GM19099 (cell line): ENCODE data around the gene NME1.

ENCODE experiments used
- POLR2A ChIP-seq: IDR thresholded peaks from 3 replicates; pipeline ENCODE4 v1.6.1; 2011; ENCODE audit warnings: low read depth; ENCODE audit not compliant: insufficient read length; ENCODE audit errors: extremely low read depth

Gene NME1

DNA sequence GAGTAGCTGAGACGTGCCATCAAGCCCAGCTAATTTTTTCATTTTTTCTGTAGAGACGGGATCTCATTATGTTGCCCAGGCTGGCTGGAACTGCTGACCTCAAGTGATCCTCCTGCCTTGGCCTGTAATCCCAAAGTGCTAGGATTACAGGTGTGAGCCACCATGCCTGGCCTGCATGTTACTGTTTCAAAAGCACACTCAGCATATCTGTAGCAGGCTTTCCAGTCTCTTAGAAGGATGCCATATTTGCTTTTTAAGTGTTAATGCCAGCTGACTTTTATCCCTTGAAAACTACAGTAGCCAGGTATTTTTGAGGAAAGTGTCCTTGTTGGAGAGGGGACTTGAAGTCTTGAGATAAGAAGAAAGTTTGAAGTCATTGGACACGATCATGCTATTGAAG is 17.4 kb upstream of the NME1 start:
- no peak for TF ChIP-seq POLR2A

DNA sequence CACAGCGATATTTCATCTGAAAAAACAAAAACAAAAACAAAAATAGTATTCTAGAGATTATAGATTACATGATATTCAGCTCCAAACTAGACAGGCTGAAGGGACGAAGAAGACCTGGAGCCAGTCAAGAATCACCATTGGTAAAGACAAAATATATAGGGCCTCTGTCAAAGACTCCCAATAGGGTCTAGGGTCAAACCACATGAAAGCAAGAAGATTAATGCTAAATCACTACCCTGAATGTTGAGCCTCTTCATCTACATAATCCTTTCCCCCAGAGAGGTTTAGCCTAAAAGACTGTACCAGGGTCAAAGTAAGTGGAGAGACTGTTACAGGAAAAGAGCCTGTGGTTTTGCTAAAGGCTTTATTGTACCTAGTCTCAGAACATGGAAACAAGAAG is 10.8 kb upstream of the NME1 start:
- no peak for TF ChIP-seq POLR2A

DNA sequence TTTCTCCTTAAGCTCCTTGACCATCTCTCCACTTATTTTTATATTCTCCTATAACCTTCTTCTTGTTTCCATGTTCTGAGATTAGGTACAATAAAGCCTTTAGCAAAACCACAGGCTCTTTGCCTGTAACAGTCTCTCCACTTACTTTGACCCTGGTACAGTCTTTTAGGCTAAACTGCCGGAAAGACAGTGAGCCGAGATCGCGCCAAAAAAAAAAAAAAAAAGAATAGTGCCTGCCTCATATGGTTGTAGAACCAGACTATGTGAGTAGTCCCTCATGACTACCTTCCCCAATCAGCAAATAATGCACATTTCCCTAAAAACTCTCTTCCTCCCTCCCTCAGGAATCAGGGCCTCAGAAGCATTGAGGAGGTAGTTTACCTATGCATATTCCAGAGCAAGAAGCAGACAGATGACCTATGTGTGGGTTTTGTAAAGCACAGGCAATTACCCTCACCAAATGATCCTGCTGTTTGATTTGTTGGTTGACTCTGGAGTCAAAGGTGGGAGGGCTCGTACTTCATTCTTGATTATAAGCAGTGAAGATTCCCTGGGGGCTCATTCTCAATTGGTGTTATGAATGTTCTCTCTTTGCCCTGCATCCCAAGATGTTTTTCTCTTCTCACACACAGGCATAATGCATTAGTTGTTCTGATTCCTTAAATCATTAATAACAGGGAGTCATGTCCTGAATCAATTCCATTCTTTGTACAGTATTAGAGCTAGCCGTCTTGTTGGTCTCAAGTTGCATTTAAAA is 8.9 kb upstream of the NME1 start:
- no peak for TF ChIP-seq POLR2A

DNA sequence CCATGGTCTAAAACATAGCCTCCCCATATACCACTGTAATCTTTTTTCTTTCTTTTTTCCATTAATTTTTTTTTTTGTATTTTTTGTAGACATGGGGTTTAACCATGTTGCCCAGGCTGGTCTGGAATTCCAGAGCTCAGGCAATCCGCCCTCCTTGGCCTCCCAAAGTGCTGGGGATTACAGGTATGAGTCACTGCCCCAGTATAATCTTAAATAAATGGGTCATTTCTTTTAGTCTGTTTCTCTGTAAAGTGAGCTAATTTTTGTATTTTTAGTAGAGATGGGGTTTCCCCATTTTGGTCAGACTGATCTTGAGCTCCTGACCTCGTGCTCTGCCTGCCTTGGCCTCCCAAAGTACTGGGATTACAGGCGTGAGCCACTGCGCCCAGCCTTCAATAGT is 5.7 kb upstream of the NME1 start:
- TF ChIP-seq POLR2A, result no peak

DNA sequence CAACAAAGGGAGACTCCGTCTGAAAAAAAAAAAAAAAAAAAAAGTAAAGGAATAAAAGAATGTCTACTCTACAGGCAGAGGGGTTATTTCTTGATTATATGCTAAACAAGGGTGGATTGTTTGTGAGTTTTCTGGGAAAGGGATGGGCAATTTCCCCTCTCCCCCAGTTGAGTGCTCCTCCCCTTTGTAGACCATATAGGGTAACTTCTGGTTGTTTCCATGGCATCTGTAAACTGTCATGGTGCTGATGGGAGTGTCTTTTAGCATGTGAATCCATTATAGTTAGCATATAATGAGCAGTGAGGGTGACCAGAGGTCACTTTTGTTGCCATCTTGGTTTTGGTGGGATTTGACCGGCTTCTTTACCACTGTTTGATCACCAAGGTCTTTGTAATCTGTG is 4.2 kb upstream of the NME1 start:
- no peak for TF ChIP-seq POLR2A

DNA sequence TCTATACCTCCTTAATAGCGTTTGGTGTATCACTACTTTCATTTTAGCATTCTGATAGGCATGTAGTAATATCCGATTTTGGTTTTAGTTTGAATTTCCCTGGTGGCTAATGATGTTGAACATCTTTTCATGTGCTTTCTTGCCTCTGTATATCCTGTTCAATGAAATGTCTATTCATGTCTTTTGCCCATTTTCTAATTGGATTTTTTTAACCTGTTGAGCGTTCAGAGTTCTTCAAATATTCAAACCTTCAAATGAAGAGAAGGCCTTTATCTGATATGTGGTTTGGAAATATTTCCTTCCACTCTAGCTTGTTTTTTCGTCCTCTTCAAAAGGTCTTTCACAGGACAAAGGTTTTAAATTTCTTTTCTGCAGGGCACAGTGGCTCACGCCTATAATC is 2.4 kb upstream of the NME1 start:
- TF ChIP-seq POLR2A, result no peak

DNA sequence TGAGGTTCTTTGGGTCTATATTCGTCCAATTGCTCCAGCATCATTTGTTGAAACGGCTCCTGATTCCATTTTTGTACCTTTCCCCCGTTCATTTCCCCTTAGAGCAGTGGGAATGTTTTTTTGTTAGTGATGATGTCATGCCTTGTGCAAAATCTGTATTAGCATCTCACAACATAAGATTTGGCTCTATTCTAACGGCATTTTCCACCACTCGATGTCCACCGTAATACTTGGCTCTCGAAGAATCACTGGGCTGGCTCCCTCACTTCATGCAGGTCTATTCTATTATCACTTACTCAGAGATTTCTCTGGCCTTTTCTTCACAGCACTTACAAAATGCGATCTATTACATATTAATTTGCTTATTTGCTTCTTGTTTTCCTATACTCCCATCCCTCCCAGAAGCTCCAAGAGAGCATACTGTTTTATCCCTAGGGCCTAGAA is 571 bp upstream of the NME1 start:
- no peak for TF ChIP-seq POLR2A

DNA sequence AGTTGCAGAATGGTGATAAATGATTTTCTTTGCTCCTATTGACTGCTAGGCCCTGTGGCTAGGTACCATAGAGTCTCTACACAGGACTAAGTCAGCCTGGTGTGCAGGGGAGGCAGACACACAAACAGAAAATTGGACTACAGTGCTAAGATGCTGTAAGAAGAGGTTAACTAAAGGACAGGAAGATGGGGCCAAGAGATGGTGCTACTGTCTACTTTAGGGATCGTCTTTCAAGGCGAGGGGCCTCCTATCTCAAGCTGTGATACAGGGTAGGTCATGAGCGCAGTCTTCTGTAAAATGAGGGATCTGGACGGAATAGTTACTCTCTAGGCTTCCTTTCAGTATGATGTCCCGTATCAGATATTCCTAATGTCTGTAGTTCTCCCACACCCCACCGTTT is 817 bp downstream of the NME1 start:
- TF ChIP-seq POLR2A, result no peak

DNA sequence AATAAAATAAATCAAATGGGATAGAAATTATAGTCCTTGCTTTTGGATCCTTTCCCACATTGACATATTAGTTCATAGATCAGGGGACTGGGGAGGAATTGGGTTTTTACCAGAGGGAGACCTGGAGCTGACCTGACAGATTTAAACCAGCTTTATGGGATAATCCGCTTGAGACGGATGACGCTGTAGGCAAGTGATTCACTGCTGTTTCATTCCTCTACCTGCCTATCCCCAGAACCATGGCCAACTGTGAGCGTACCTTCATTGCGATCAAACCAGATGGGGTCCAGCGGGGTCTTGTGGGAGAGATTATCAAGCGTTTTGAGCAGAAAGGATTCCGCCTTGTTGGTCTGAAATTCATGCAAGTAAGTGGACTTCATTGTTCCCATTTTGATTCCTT is 2.1 kb downstream of the NME1 start:
- TF ChIP-seq POLR2A, result no peak

DNA sequence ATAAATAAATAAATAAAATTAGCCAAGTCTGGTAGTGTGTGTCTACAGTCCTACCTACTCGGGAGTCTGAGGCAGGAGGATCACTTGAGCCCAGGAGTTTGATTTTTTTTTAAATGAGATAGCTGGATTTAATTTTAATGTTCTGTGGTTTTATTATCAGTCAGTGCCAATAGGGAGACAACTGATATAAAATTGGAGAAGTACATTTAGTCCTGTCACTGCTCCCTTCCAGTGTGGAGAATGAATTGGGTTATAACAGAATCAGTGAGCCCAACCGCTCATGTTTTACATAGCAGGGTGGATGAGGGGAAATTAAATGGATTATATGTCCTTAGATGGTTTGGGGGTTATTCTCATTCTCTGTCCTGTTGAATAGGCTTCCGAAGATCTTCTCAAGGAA is 6.2 kb downstream of the NME1 start:
- no peak for TF ChIP-seq POLR2A

DNA sequence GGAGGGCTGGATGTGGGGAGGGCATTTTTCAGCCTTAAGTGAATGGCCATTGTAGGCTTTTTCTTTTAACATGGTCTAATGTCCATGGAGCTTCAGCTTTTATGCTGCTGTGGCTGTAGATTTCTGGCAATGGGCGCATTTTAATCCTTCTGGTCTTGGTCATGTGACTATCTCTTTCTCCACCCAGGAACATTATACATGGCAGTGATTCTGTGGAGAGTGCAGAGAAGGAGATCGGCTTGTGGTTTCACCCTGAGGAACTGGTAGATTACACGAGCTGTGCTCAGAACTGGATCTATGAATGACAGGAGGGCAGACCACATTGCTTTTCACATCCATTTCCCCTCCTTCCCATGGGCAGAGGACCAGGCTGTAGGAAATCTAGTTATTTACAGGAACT is 8.2 kb downstream of the NME1 start:
- TF ChIP-seq POLR2A, result no peak

DNA sequence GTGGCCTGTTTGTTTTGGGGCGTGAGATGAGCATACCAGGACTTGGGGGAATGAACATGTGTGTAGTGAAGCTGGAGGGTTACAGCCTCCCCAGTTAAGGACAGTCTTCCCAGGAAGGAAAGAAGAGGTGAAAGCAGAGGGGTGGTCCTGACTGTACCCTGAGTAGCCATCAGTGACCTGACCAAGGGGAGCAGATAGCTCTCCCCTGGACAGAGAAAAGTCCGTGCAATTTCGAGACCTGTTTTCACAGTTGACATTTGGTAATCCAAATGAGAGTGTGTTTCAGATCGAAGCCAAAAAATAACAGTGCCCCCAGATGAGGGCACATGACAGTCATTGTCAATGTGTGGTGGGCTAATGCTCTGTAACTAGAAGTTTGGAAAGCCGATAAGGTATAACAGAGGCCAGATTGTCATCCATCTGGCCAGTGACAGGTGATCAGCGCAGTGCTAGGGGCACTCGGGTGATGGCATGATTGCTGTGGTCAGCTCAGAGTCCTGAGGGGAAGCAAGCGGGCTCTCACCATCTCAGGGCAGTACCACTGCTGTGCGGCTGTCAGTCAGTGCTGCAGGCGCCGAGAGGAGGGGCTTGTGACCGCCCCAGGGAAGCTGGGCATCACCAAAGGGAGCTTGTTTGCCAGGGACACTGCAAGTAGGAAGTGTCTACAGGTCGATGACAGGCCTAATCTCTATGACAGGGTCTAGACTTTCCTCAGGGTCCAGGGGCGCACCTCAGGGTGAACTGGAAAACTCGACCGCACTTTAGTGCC is 11.7 kb downstream of the NME1 start:
- TF ChIP-seq POLR2A, result no peak

DNA sequence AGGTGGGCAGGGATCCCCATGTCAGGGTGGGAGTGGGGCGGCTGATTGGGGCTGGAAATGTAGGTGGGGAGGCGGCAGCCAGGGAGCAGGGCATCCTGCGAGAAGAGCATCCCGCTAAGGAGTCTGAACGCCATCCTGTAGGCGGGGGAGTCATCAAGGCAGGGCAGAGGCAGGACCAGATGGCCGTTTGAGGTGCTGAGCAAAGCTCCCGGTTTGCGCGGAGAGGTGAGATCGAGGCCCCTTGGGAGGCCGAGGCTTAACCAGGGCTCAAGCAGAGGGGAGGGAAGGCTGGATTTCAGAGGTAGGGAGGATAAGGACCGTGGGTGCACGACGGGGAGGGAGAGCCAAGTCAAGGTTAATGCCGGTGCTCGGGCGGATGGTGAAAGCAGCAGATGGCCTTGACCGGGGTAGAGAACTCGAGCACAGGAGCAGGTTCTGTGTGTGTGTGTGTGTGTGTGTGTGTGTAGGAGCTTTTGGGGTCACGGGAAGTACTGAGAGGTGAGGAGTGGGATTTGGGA is 12.4 kb downstream of the NME1 start:
- TF ChIP-seq POLR2A, result no peak

DNA sequence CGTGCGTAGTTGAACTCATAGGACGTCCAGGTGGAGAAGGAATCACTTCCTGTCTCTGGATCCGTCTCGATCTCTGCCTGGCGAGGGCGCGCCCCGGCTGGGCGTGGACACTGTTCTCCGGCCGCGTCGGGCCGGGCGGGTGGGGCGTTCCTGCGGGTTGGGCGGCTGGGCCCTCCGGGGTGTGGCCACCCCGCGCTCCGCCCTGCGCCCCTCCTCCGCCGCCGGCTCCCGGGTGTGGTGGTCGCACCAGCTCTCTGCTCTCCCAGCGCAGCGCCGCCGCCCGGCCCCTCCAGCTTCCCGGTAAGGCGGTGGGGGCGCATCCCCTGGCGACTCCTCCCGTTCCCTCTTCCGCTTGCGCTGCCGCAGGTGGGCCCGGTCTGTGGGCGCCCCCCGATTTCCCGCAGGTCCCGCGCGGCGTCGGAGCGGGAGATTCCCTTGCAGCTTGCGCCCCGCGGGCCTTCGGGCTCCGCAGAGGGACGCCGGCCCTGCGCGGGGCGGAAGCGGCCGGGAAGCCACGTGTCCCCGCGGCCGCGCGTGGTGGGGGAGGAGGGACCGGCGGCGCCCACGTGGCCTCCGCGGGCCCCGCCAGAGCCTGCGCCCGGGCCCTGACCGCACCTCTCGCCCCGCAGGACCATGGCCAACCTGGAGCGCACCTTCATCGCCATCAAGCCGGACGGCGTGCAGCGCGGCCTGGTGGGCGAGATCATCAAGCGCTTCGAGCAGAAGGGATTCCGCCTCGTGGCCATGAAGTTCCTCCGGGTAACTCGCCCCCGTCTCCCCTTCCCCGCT is 13.0 kb downstream of the NME1 start, which contains the start of gene NME2:
NME2 (plus strand) TSS at position 214 of the 789 bp plus-strand sequence; CDS start at position 634, 420 bp downstream.
- peak; percentile 80 for TF ChIP-seq POLR2A
